Measurements from ENCODE around the gene VOPP1.
"Not testable (repeated sequence)": the region's sequence is repeated elsewhere in the genome, so short reads cannot be mapped to it uniquely, and the experiment has no call there.

The VOPP1 gene, protein sequence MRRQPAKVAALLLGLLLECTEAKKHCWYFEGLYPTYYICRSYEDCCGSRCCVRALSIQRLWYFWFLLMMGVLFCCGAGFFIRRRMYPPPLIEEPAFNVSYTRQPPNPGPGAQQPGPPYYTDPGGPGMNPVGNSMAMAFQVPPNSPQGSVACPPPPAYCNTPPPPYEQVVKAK

DNA sequence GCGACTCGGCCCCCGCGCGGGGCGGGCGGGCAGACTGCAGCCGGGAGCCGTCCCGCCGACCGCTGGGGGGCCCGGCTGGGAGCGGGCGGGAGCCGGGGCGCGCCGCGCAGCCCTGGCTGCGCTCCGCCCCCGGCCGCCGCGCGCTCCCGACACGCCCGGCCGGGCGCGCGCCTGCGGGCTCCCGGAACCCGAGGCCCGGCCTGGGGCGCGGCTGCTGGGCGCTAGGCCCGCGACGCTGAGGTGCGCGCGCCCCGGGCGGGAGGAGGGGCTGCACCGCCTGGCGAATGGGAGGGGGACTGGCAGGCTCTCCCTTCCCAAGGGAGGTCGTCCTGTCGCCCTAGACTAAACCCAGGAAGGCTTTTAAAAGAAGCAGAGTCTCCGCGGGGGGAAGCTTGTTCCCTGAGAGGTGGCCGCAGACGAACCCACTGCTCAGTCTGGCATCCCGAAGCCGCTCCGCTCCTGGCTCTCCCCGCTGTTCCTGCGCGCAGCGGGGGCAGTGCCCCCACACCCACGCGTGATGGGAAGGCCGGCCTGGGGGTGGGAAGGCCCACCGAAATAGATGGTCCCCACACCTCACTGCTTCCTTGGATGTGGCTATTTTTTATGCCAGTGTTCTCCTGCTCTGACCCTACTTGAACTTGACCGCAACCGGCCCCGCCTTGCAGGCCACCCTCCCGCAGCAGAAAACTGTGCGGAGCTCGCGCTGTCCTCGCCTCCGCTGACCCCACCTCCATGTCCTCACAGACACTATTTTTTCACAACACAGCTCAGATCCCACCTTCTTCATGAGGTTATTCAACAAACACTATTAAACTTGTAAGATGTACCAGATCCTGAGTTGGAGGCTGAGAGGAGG, at the start of gene VOPP1:
VOPP1 (minus strand) TSS at position 125 of the 856 bp plus-strand sequence. CDS start 178 bp downstream, outside the sequence.
- no peaks in the 10 kb centered on the region for H3K36me3 ChIP-seq (ENCODE audit: control insufficient read depth in 1 of 2, insufficient read depth in 2 of 2, low read length in 2 of 2)
- peak within 1 kb of the TSS; percentile 79 to 90 for H3K4me3 ChIP-seq (ENCODE audit: low read depth in 1 of 2, low read length in 2 of 2)
- H3K4me1 ChIP-seq (ENCODE audit: control insufficient read depth in 1 of 2, insufficient read depth in 2 of 2, low read length in 2 of 2): peaks cover 44% of the 10 kb centered on the region in 2 donors
- H3K9me3 ChIP-seq (ENCODE audit: control insufficient read depth in 1 of 2, low read length in 2 of 2): no peaks in the 10 kb centered on the region
- no peaks in the 10 kb centered on the region for H3K27me3 ChIP-seq (ENCODE audit: control insufficient read depth in 1 of 2, insufficient read depth in 2 of 2, low read length in 2 of 2)
- H3K27ac ChIP-seq (ENCODE audit: low read depth, low read length): peak within 1 kb of the TSS; percentile 79
- peak within 1 kb of the TSS; percentile 81 to 82 for H3K9ac ChIP-seq (ENCODE audit: low read depth in 1 of 2, low read length in 2 of 2)

DNA sequence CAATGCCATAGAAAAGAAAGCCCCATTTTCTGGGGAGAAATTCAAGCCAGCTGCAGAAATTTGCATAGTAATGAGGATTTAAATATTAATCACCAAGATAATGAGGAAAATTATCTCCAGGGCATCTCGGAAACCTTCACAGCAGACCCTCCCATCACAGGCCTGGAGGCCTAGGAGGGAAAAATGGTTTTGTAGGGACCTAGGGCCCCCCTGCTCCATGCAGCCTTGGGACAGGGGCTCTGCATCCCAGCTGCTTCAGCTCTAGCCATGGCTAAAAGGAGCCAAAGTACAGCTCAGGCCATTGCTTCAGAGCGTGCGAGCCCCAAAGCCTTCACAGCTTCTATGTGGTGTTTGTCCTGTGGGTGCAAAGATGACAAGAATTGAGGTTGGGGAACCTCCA, 46.6 kb upstream of the VOPP1 start:
- no peaks in the 10 kb centered on the region for H3K27me3 ChIP-seq (ENCODE audit: control insufficient read depth in 1 of 2, insufficient read depth in 2 of 2, low read length in 2 of 2)
- H3K27ac ChIP-seq (ENCODE audit: low read depth, low read length): no peak overlapping the region
- no peak overlapping the region for H3K4me3 ChIP-seq (ENCODE audit: low read depth in 1 of 2, low read length in 2 of 2)
- H3K4me1 ChIP-seq (ENCODE audit: control insufficient read depth in 1 of 2, insufficient read depth in 2 of 2, low read length in 2 of 2): no peaks in the 10 kb centered on the region
- H3K9me3 ChIP-seq (ENCODE audit: control insufficient read depth in 1 of 2, low read length in 2 of 2): peaks cover 2 to 6% of the 10 kb centered on the region in 2 donors
- no peak overlapping the region for H3K9ac ChIP-seq (ENCODE audit: low read depth in 1 of 2, low read length in 2 of 2)
- no peaks in the 10 kb centered on the region for H3K36me3 ChIP-seq (ENCODE audit: control insufficient read depth in 1 of 2, insufficient read depth in 2 of 2, low read length in 2 of 2)

DNA sequence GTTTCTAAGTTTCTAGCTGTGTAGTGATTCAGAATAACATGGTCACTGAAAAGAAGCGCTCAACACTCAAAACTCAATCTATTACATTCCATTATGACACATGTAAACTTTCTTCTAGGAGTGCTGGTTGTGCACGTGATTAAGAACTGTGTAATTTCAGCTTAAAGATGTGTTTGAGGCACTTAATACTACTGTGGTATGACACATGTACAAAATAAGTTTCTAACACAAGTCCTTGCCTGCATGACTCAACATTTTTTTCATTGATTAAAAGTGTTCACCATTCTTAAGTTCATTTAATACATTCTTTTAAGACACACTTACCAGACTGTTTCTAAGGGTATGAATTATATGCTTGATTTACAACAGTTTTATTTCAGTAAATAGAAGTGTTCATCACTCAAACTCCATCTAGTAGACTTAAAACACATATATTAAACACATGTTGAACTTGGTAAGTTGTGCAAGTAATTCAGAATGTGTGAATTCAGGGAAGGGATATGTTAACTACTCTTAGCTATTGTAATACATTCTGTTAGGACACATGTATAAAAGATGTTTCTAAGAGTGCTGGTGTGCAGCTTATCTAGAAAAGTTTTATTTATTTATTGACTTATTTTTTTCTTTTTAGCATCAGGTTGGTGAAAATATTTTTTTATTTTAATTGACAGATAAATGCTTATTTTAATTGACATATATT, 42.2 kb upstream of the VOPP1 start:
- H3K9ac ChIP-seq (ENCODE audit: low read depth in 1 of 2, low read length in 2 of 2); H3K27me3 ChIP-seq (ENCODE audit: control insufficient read depth in 1 of 2, insufficient read depth in 2 of 2, low read length in 2 of 2); H3K4me1 ChIP-seq (ENCODE audit: control insufficient read depth in 1 of 2, insufficient read depth in 2 of 2, low read length in 2 of 2); H3K4me3 ChIP-seq (ENCODE audit: low read depth in 1 of 2, low read length in 2 of 2); H3K9me3 ChIP-seq (ENCODE audit: control insufficient read depth in 1 of 2, low read length in 2 of 2); H3K27ac ChIP-seq (ENCODE audit: low read depth, low read length); H3K36me3 ChIP-seq (ENCODE audit: control insufficient read depth in 1 of 2, insufficient read depth in 2 of 2, low read length in 2 of 2): not testable (repeated sequence)

DNA sequence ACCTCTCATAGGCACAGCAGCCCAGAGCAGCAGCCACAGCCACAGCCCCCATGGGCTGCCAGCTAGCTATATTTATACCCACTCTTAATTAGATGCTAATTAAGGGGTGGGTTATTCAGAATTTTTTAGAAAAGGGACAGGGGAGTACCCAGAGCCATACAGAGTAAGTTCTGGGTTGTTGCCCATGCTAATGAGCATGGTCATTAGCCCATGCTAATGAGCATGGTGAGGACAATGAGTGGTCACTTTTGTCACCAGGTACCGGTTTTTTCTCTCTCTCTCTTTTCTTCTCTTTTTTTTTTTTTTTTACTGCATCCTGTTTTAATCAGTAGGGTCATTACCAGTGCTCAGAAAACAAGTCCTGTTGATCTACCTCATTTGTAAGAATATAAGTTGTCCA, 37.4 kb upstream of the VOPP1 start:
- not testable (repeated sequence) for H3K36me3 ChIP-seq (ENCODE audit: control insufficient read depth in 1 of 2, insufficient read depth in 2 of 2, low read length in 2 of 2); H3K27me3 ChIP-seq (ENCODE audit: control insufficient read depth in 1 of 2, insufficient read depth in 2 of 2, low read length in 2 of 2); H3K4me3 ChIP-seq (ENCODE audit: low read depth in 1 of 2, low read length in 2 of 2); H3K9me3 ChIP-seq (ENCODE audit: control insufficient read depth in 1 of 2, low read length in 2 of 2); H3K27ac ChIP-seq (ENCODE audit: low read depth, low read length); H3K4me1 ChIP-seq (ENCODE audit: control insufficient read depth in 1 of 2, insufficient read depth in 2 of 2, low read length in 2 of 2); H3K9ac ChIP-seq (ENCODE audit: low read depth in 1 of 2, low read length in 2 of 2)

DNA sequence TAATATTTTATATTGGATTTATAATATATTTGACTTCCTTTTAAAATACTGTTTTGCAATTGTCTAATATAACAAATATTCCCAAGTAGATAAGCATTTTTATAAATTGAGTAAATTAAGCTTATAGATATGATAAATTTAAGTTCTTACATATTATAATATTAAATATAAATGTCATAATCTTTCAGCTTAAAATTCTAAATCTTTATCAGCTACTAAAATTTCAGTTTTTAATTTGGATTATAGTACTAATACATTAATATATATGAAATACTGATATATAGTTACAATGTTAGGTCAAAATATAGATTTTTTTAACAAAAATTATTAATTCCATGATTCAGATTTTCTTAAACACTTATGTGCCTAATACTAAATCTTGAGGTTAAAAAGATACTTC, 33.4 kb upstream of the VOPP1 start:
- H3K27ac ChIP-seq (ENCODE audit: low read depth, low read length); H3K9me3 ChIP-seq (ENCODE audit: control insufficient read depth in 1 of 2, low read length in 2 of 2); H3K4me1 ChIP-seq (ENCODE audit: control insufficient read depth in 1 of 2, insufficient read depth in 2 of 2, low read length in 2 of 2); H3K9ac ChIP-seq (ENCODE audit: low read depth in 1 of 2, low read length in 2 of 2); H3K4me3 ChIP-seq (ENCODE audit: low read depth in 1 of 2, low read length in 2 of 2); H3K36me3 ChIP-seq (ENCODE audit: control insufficient read depth in 1 of 2, insufficient read depth in 2 of 2, low read length in 2 of 2); H3K27me3 ChIP-seq (ENCODE audit: control insufficient read depth in 1 of 2, insufficient read depth in 2 of 2, low read length in 2 of 2): not testable (repeated sequence)

DNA sequence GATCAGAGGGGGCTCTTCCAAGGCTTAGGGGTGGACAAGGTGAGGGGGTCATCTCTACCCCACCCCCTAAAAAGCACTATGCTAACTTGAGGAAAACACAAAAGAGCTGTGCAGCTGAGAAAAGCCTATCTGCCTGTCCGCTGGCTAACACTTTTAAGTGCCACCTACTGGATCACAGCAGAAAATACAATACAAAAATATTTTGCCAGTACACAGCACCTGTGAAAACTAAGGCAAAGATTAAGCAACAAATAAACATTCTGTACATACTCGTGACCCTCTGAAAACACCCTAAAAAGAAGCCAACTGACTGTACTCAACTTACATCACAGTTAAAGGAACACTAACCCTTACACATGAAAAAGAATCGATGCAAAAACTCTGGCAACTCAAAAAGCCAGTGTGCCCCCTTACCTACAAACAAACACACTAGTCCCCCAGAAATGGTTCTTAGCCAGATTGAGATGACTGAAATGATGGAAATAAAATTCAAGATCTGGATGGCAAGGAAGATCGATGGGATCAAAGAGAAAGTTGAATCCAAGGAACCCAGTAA, 25.7 kb upstream of the VOPP1 start:
- H3K9ac ChIP-seq (ENCODE audit: low read depth in 1 of 2, low read length in 2 of 2); H3K4me1 ChIP-seq (ENCODE audit: control insufficient read depth in 1 of 2, insufficient read depth in 2 of 2, low read length in 2 of 2); H3K27ac ChIP-seq (ENCODE audit: low read depth, low read length); H3K27me3 ChIP-seq (ENCODE audit: control insufficient read depth in 1 of 2, insufficient read depth in 2 of 2, low read length in 2 of 2); H3K4me3 ChIP-seq (ENCODE audit: low read depth in 1 of 2, low read length in 2 of 2); H3K9me3 ChIP-seq (ENCODE audit: control insufficient read depth in 1 of 2, low read length in 2 of 2); H3K36me3 ChIP-seq (ENCODE audit: control insufficient read depth in 1 of 2, insufficient read depth in 2 of 2, low read length in 2 of 2): not testable (repeated sequence)

DNA sequence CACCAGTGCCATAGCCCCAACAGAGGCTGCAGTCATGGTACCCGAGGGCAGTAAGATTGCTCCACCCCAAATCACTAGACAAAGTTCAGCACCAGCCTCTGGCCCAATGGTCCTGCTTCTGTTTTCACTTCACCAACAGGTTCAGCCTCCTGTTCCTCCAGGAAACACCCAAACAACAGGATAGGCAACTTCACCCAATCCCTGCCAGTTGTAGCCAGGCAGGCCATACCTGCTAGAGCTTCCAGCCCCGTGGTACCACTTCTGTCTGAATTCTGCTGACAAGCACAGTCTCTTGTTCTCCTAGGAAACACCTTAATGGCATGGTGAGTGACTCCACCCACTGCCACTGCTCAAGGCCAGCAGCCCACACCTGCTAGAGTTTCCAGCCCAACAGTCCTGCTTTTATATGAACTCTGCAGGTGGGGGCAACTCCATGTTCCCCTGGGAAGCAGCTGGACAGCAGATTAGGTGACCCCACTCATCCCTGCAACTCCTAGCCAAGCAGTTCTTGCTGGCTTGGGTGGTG, 25.0 kb upstream of the VOPP1 start:
- H3K27ac ChIP-seq (ENCODE audit: low read depth, low read length); H3K9me3 ChIP-seq (ENCODE audit: control insufficient read depth in 1 of 2, low read length in 2 of 2); H3K27me3 ChIP-seq (ENCODE audit: control insufficient read depth in 1 of 2, insufficient read depth in 2 of 2, low read length in 2 of 2): not testable (repeated sequence)

DNA sequence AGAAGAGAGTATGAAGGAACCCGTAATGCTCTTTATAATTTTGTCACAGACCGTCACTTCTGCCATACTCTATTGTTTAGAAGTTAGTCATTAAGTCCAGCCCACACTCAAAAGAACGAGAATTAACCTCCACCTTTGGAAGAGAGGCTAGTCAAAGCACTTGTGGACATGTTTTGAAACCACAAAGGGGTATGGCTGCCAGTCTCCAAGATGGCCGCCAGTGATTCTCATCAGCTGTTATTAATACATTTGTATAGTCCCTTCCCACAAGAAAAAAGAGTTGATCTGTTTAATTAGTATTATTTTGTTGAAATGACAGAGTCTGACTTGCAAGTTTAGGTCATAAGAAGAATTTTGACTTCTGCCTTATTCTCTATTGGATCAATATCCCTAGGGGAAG, 23.2 kb upstream of the VOPP1 start:
- Histone ChIP-seq H3K9me3 (ENCODE audit: control insufficient read depth in 1 of 2, low read length in 2 of 2) (no peaks in the 10 kb centered on the region), H3K27me3 (ENCODE audit: control insufficient read depth in 1 of 2, insufficient read depth in 2 of 2, low read length in 2 of 2) (no peaks in the 10 kb centered on the region), H3K27ac (ENCODE audit: low read depth, low read length) (no peak overlapping the region), H3K4me1 (ENCODE audit: control insufficient read depth in 1 of 2, insufficient read depth in 2 of 2, low read length in 2 of 2) (no peaks in the 10 kb centered on the region), H3K4me3 (ENCODE audit: low read depth in 1 of 2, low read length in 2 of 2) (no peak overlapping the region), H3K9ac (ENCODE audit: low read depth in 1 of 2, low read length in 2 of 2) (no peak overlapping the region), H3K36me3 (ENCODE audit: control insufficient read depth in 1 of 2, insufficient read depth in 2 of 2, low read length in 2 of 2) (no peaks in the 10 kb centered on the region)

More for the DNA sequence above, 25.0 kb upstream of the VOPP1 start:
- not testable (repeated sequence) for H3K4me3 ChIP-seq (ENCODE audit: low read depth in 1 of 2, low read length in 2 of 2); H3K9ac ChIP-seq (ENCODE audit: low read depth in 1 of 2, low read length in 2 of 2); H3K4me1 ChIP-seq (ENCODE audit: control insufficient read depth in 1 of 2, insufficient read depth in 2 of 2, low read length in 2 of 2); H3K36me3 ChIP-seq (ENCODE audit: control insufficient read depth in 1 of 2, insufficient read depth in 2 of 2, low read length in 2 of 2)

DNA sequence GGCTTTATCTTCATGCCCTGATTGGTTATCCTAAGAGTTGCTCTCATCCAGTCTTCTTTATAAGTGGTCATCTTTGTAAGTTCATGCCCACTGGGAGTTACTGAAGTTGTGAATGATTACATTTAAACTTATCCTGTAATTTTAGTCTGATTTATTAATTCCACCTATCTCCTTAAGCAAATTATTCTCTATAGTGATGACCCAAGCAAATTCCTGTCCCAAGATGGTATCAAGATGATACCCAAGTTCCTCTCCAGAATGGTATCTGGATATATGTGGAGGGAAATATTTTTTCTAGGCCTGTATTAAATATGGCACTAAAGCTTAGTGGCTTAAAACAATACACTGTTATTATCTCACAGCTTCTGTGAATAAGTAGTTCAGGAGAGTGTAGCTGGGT, 22.6 kb upstream of the VOPP1 start:
- Histone ChIP-seq H3K36me3 (ENCODE audit: control insufficient read depth in 1 of 2, insufficient read depth in 2 of 2, low read length in 2 of 2) (no peaks in the 10 kb centered on the region), H3K4me3 (ENCODE audit: low read depth in 1 of 2, low read length in 2 of 2) (no peak overlapping the region), H3K9me3 (ENCODE audit: control insufficient read depth in 1 of 2, low read length in 2 of 2) (no peaks in the 10 kb centered on the region), H3K9ac (ENCODE audit: low read depth in 1 of 2, low read length in 2 of 2) (no peak overlapping the region), H3K27ac (ENCODE audit: low read depth, low read length) (no peak overlapping the region), H3K4me1 (ENCODE audit: control insufficient read depth in 1 of 2, insufficient read depth in 2 of 2, low read length in 2 of 2) (no peaks in the 10 kb centered on the region), H3K27me3 (ENCODE audit: control insufficient read depth in 1 of 2, insufficient read depth in 2 of 2, low read length in 2 of 2) (no peaks in the 10 kb centered on the region)

DNA sequence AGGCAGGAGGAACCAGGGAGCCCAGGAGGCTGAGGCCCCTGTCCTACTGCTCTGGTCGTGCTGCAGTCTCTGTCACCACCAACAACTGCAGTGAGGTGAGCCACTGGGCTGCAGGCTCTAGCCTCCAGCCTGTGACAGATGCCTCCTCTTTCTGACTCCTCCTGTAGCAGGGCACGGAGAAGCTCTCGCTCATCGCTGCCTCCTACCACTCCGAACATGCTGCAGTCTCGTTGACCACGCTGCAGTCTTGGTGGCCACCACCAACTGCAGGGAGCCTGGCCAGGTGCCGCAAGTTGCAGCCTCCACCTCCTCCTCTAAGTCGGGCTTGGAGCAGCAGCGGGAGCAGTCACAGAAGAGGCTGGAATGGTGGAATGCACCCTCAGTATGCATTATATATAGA, 22.1 kb upstream of the VOPP1 start:
- no peaks in the 10 kb centered on the region for H3K4me1 ChIP-seq (ENCODE audit: control insufficient read depth in 1 of 2, insufficient read depth in 2 of 2, low read length in 2 of 2)
- no peak overlapping the region for H3K9ac ChIP-seq (ENCODE audit: low read depth in 1 of 2, low read length in 2 of 2)
- H3K4me3 ChIP-seq (ENCODE audit: low read depth in 1 of 2, low read length in 2 of 2): no peak overlapping the region
- H3K27ac ChIP-seq (ENCODE audit: low read depth, low read length): no peak overlapping the region
- no peaks in the 10 kb centered on the region for H3K9me3 ChIP-seq (ENCODE audit: control insufficient read depth in 1 of 2, low read length in 2 of 2)
- H3K36me3 ChIP-seq (ENCODE audit: control insufficient read depth in 1 of 2, insufficient read depth in 2 of 2, low read length in 2 of 2): no peaks in the 10 kb centered on the region
- H3K27me3 ChIP-seq (ENCODE audit: control insufficient read depth in 1 of 2, insufficient read depth in 2 of 2, low read length in 2 of 2): no peaks in the 10 kb centered on the region

Data from duodenal mucosa (tissue), 2 donors.